ENCODE measurements around the gene NRM. TPM values are rescaled to one million over a fixed set of nuclear protein-coding genes. Genes with fewer than 3 reads are reported as not detected.

The NRM gene
- total RNA-seq, 1 donor from 2014 or later: 52.2 TPM

- peaks cover 17% of the 10 kb centered on the region for H3K4me1 Mint-ChIP-seq (ENCODE audit: low read depth, unreplicated experiment)
- peaks cover 12% of the 10 kb centered on the region for H3K27me3 Mint-ChIP-seq (ENCODE audit: unreplicated experiment)
- H3K9me3 Mint-ChIP-seq (ENCODE audit: unreplicated experiment): peaks cover 15% of the 10 kb centered on the region
- H3K4me3 Mint-ChIP-seq (ENCODE audit: unreplicated experiment): peak overlapping the region; percentile 79
- no peak for TF ChIP-seq CTCF (IDR thresholded peaks at IDR 0.05; ENCODE audit: partially characterized antibody, unreplicated experiment)
- DNase-seq: no peak
- H3K36me3 Mint-ChIP-seq (ENCODE audit: unreplicated experiment): peaks cover 4% of the 10 kb centered on the region
- H3K27ac Mint-ChIP-seq (ENCODE audit: unreplicated experiment): peak overlapping the region; percentile 75
Observed at GRCh38 chr6:30732237-30732943, 41.6 kb upstream of the NRM start.

DNA sequence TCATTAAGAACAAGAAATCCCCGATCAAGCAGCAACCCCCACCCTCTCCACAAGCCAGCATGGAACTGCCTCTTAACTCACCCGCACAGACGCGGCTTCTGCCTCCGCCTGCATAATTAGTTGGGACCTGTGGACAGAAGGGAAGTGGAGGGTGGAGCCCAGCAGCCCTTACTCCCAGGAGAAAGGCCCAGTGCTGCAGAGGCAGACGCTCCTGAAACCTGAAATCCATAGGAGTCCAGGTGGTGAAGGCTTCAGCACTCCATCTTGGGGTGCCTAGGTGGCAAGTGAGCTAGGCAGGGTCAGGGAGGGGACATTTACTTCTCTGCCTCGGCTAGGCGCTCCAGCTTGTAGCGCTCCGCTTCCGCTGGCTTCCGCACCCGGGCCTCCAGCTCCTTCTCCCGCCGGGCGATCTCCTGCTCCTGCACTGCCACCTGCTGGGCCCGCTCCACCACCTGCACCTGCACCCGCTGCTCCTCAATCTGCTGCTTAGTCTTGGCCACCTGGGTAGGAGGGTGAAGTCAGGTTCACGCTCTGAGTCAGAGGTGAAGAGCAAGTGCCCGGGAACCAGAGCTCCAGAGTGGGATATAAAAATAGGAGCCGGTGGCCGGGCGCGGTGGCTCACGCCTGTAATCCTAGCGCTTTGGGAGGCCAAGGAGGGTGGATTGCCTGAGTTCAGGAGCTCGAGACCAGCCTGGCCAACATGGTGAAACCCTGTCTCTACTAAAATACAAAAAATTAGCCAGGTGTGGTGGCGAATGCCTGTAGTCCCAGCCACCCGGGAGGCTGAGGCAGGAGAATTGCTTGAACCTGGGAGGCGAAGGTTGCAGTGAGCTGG, 40.0 kb upstream of the NRM start:
- Mint-ChIP-seq H3K27ac (ENCODE audit: unreplicated experiment) (peak overlapping the region; percentile 97), H3K27me3 (ENCODE audit: unreplicated experiment) (peaks cover 12% of the 10 kb centered on the region), H3K4me1 (ENCODE audit: low read depth, unreplicated experiment) (peaks cover 17% of the 10 kb centered on the region), H3K36me3 (ENCODE audit: unreplicated experiment) (no peaks in the 10 kb centered on the region), H3K9me3 (ENCODE audit: unreplicated experiment) (peaks cover 12% of the 10 kb centered on the region), H3K4me3 (ENCODE audit: unreplicated experiment) (peak overlapping the region; percentile 82)
- TF ChIP-seq CTCF (IDR thresholded peaks at IDR 0.05; ENCODE audit: partially characterized antibody, unreplicated experiment): peak; percentile 61
- DNase-seq: peak; percentile 85

DNA sequence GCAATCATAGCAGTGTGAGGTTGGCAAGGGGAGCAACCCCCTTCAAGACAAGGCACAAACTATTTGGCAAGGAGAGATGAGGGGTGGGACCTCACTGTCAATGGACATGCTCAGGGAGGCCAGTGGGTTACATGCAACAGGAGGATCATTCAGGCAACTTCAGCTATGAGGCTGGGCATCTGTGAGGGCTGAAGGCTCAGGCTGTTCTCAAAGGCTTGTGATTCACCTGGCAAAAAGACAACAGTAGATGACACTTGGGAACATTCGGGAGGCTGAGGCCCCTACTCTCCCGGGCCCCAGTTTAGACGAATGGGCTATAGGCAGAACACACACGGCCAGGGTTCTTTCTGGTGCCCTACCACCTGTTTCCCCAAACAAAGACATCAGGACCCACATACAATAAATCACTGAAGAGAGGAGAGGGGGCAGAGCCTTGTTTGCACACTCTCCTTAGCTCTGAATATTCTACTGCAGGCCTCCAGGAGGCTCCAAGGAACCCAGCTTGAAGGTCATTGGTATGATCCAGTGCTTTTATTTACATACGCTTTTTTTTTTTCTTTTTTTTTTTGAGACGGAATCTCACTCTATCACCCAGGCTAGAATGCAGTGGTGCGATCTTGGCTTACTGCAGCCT, 37.3 kb upstream of the NRM start:
- peaks cover 23% of the 10 kb centered on the region for H3K27me3 Mint-ChIP-seq (ENCODE audit: unreplicated experiment)
- peaks cover 26% of the 10 kb centered on the region for H3K9me3 Mint-ChIP-seq (ENCODE audit: unreplicated experiment)
- H3K36me3 Mint-ChIP-seq (ENCODE audit: unreplicated experiment): no peaks in the 10 kb centered on the region

GRCh38 chr6:30726506-30727413, 36.0 kb upstream of the NRM start:
- Mint-ChIP-seq H3K4me3 (ENCODE audit: unreplicated experiment) (no peak overlapping the region), H3K4me1 (ENCODE audit: low read depth, unreplicated experiment) (peaks cover 38% of the 10 kb centered on the region), H3K27me3 (ENCODE audit: unreplicated experiment) (peaks cover 28% of the 10 kb centered on the region), H3K9me3 (ENCODE audit: unreplicated experiment) (peaks cover 38% of the 10 kb centered on the region), H3K27ac (ENCODE audit: unreplicated experiment) (no peak overlapping the region), H3K36me3 (ENCODE audit: unreplicated experiment) (peaks cover 7% of the 10 kb centered on the region)
- DNase-seq: no peak
- TF ChIP-seq CTCF (IDR thresholded peaks at IDR 0.05; ENCODE audit: partially characterized antibody, unreplicated experiment): no peak

More for the DNA sequence above, 37.3 kb upstream of the NRM start:
- Mint-ChIP-seq H3K4me1 (ENCODE audit: low read depth, unreplicated experiment) (peaks cover 39% of the 10 kb centered on the region), H3K27ac (ENCODE audit: unreplicated experiment) (peak overlapping the region; percentile 59), H3K4me3 (ENCODE audit: unreplicated experiment) (peak overlapping the region; percentile 30)
- no peak for DNase-seq
- TF ChIP-seq CTCF (IDR thresholded peaks at IDR 0.05; ENCODE audit: partially characterized antibody, unreplicated experiment): no peak
